Brain microvascular endothelial cell (primary cell): Measurements from ENCODE around the gene RAD54L2.
"Not testable (repeated sequence)": the region's sequence is repeated elsewhere in the genome, so short reads cannot be mapped to it uniquely, and the experiment has no call there.

Experiments
- DNase-seq: peaks from one replicate; pipeline ENCODE4 v3.0.0-alpha.2; 2020
- H3K27ac ChIP-seq: fragments of 250-450 bp; sonication (Bioruptor Pico); 2 replicates; pipeline ENCODE4 v1.5.1; 2020; ENCODE audit warnings: mild to moderate bottlenecking, moderate library complexity
- H3K27me3 ChIP-seq: fragments of 250-450 bp; sonication (Bioruptor Pico); replicated peaks from 2 replicates; pipeline ENCODE4 v1.5.1; 2020; ENCODE audit warnings: mild to moderate bottlenecking
- H3K36me3 ChIP-seq: fragments of 250-450 bp; sonication (Bioruptor Pico); replicated peaks from 2 replicates; pipeline ENCODE4 v1.5.1; 2020; ENCODE audit warnings: mild to moderate bottlenecking
- H3K4me3 ChIP-seq: 2 replicates; pipeline ENCODE4 v1.5.1; 2011; ENCODE audit warnings: low read depth, mild to moderate bottlenecking, control low read depth, low read length, moderate library complexity
- CTCF ChIP-seq: IDR thresholded peaks from 2 replicates; pipeline ENCODE4 v1.5.1; 2011; ENCODE audit warnings: low read depth, mild to moderate bottlenecking, moderate library complexity, low read length, control low read depth, inconsistent platforms; ENCODE audit errors: missing control alignments
- in situ Hi-C: cut with HindIII; loops from 2 replicates; pipeline ENCODE4 v1.10.0; 2017; ENCODE audit warnings: low sequenced_read_pairs, low pct_ligation_motif_present

The RAD54L2 gene

GRCh38 chr3:51522273-51522962 is 16.1 kb upstream of the RAD54L2 start:
- no peak for DNase-seq
- no peak for TF ChIP-seq CTCF
- no peaks in the 10 kb centered on the region for H3K36me3 ChIP-seq
- no peaks in the 10 kb centered on the region for H3K27me3 ChIP-seq
- in situ Hi-C loops, result no loop called here
- no peak overlapping the region for H3K4me3 ChIP-seq
- no peak overlapping the region for H3K27ac ChIP-seq

GRCh38 chr3:51524874-51525273 is 13.6 kb upstream of the RAD54L2 start:
- DNase-seq, H3K4me3 ChIP-seq, in situ Hi-C loops, H3K36me3 ChIP-seq, H3K27ac ChIP-seq, H3K27me3 ChIP-seq: not testable (repeated sequence)

- TF ChIP-seq CTCF, result no peak
- in situ Hi-C loops, result no loop called here
- Histone ChIP-seq H3K27me3 (no peaks in the 10 kb centered on the region), H3K4me3 (no peak overlapping the region), H3K27ac (no peak overlapping the region), H3K36me3 (no peaks in the 10 kb centered on the region)
- DNase-seq, result no peak
Observed at GRCh38 chr3:51530485-51530884, 8.0 kb upstream of the RAD54L2 start.

GRCh38 chr3:51535146-51536019 is 3.1 kb upstream of the RAD54L2 start:
- Histone ChIP-seq H3K4me3 (no peak overlapping the region), H3K36me3 (no peaks in the 10 kb centered on the region), H3K27ac (no peak overlapping the region), H3K27me3 (no peaks in the 10 kb centered on the region)
- in situ Hi-C loops, result no loop called here
- no peak for TF ChIP-seq CTCF
- DNase-seq, result no peak

GRCh38 chr3:51537631-51538030 is 888 bp upstream of the RAD54L2 start:
- DNase-seq, in situ Hi-C loops, H3K36me3 ChIP-seq, H3K27me3 ChIP-seq, H3K27ac ChIP-seq: not testable (repeated sequence)
- peak overlapping the region; percentile 66 for H3K4me3 ChIP-seq

- Histone ChIP-seq H3K4me3 (peak overlapping the region; percentile 66), H3K36me3 (no peaks in the 10 kb centered on the region), H3K27ac (peak overlapping the region; percentile 74), H3K27me3 (no peaks in the 10 kb centered on the region)
- no peak for DNase-seq
- in situ Hi-C loops, result no loop called here
- TF ChIP-seq CTCF, result no peak
Observed at GRCh38 chr3:51538115-51538458, 432 bp upstream of the RAD54L2 start.
